Uterus (tissue), 4 donors: Measurements from ENCODE around the gene NR2F1-AS1. TPM values are rescaled to one million over a fixed set of nuclear protein-coding genes. Genes with fewer than 3 reads are reported as not detected.
"Not testable (repeated sequence)": the region's sequence is repeated elsewhere in the genome, so short reads cannot be mapped to it uniquely, and the experiment has no call there.

Experiments used
- DNase-seq, 2 donors: peaks; one replicate each; pipeline ENCODE4 v3.0.0-alpha.2; 2019 to 2020
- H3K27ac ChIP-seq, 2 donors: fragments of 200-600 bp; sonication (generic); 1 replicate in 1 of 2; 2 replicates in 1 of 2; pipeline ENCODE4 v1.5.1; 2016 to 2018
- H3K27me3 ChIP-seq, 2 donors: fragments of 200-600 bp; sonication (generic); one replicate each; pipeline ENCODE4 v1.5.1; 2018 to 2019; ENCODE audit warnings: control low read depth in 1 of 2
- H3K36me3 ChIP-seq, 2 donors: fragments of 200-600 bp; sonication (generic); one replicate each; pipeline ENCODE4 v1.5.1; 2019; ENCODE audit warnings: control low read depth in 1 of 2
- H3K4me1 ChIP-seq, 2 donors: fragments of 200-600 bp; sonication (generic); one replicate each; pipeline ENCODE4 v1.5.1; 2018 to 2019; ENCODE audit warnings: control low read depth in 1 of 2
- H3K4me3 ChIP-seq, 2 donors: fragments of 200-600 bp; sonication (generic); 1 replicate in 1 of 2; 2 replicates in 1 of 2; pipeline ENCODE4 v1.5.1; 2018 to 2019; ENCODE audit warnings: mild to moderate bottlenecking in 1 of 2
- H3K9me3 ChIP-seq, 2 donors: fragments of 200-600 bp; sonication (generic); one replicate each; pipeline ENCODE4 v1.5.1; 2019; ENCODE audit warnings: control low read depth in 1 of 2
- POLR2A ChIP-seq, 2 donors: fragments of 450-650 bp; IDR thresholded peaks; one replicate each; pipeline ENCODE4 v1.6.1; 2016; ENCODE audit warnings: antibody characterized with exemption in 2 of 2, mild to moderate bottlenecking in 1 of 2, moderate library complexity in 1 of 2
- intact Hi-C: fragments of 100-400 bp; cut with DNase I; formaldehyde crosslinking; loops from one replicate; pipeline ENCODE4 v1.15.1; 2023; ENCODE audit warnings: low total_unique reads
- total RNA-seq, 4 donors: library from RNA; depleted of rRNA in 3 of 4; stranded (reverse); fragments of >200 nt in 3 of 4; gene quantifications; one replicate each; pipeline versions ENCODE4 v1.1.0 to v1.2.4, GENCODE V29; 2014 to 2023
- TF ChIP-seq, protein P1 (sequence below), 4 experiments: fragments of 200-600 bp in 2 of 4; fragments of 450-650 bp in 2 of 4; sonication (generic) in 2 of 4; IDR thresholded peaks; one replicate each; pipeline ENCODE4 v1.5.1; 2016 to 2019; ENCODE audit warnings: antibody characterized with exemption in 4 of 4, mild to moderate bottlenecking in 2 of 4, moderate library complexity in 1 of 4
- donor health status: DM: yes; HTN: yes; CAD: no.

NR2F1-AS1 gene
- total RNA-seq, 4 donors from 2014 or later = 4.4 to 46.1 (median 19.9) TPM

DNA sequence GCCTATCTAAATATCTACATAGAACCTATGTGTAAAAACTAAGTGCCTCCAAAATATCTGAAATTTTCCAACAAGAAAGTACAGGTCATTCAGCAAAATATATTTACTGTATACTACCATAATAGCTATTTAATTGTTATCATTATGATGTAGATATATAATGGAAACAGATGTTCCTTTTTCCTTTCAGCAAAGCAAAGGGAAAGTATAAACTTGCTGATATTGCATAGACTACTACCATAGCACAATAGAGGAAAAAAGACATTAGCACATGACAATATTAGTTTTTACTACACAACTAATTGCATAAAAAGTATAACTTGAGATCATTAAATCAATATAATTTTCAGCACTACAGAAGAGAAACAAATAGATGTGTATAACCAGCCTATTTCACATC, 14.9 kb downstream of the NR2F1-AS1 start:
- H3K27me3 ChIP-seq = no peaks in the 10 kb centered on the region
- no peak for TF ChIP-seq POLR2A (IDR thresholded peaks at IDR 0.05)
- TF ChIP-seq, protein P1, sequence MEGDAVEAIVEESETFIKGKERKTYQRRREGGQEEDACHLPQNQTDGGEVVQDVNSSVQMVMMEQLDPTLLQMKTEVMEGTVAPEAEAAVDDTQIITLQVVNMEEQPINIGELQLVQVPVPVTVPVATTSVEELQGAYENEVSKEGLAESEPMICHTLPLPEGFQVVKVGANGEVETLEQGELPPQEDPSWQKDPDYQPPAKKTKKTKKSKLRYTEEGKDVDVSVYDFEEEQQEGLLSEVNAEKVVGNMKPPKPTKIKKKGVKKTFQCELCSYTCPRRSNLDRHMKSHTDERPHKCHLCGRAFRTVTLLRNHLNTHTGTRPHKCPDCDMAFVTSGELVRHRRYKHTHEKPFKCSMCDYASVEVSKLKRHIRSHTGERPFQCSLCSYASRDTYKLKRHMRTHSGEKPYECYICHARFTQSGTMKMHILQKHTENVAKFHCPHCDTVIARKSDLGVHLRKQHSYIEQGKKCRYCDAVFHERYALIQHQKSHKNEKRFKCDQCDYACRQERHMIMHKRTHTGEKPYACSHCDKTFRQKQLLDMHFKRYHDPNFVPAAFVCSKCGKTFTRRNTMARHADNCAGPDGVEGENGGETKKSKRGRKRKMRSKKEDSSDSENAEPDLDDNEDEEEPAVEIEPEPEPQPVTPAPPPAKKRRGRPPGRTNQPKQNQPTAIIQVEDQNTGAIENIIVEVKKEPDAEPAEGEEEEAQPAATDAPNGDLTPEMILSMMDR (IDR thresholded peaks at IDR 0.05) = no peak
- H3K4me3 ChIP-seq = no peak overlapping the region
- H3K36me3 ChIP-seq = no peaks in the 10 kb centered on the region
- peaks cover 0 to 4% of the 10 kb centered on the region in 2 donors for H3K4me1 ChIP-seq
- intact Hi-C loops = no loop called here
- no peak for DNase-seq
- no peak overlapping the region for H3K27ac ChIP-seq
- no peaks in the 10 kb centered on the region for H3K9me3 ChIP-seq

DNA sequence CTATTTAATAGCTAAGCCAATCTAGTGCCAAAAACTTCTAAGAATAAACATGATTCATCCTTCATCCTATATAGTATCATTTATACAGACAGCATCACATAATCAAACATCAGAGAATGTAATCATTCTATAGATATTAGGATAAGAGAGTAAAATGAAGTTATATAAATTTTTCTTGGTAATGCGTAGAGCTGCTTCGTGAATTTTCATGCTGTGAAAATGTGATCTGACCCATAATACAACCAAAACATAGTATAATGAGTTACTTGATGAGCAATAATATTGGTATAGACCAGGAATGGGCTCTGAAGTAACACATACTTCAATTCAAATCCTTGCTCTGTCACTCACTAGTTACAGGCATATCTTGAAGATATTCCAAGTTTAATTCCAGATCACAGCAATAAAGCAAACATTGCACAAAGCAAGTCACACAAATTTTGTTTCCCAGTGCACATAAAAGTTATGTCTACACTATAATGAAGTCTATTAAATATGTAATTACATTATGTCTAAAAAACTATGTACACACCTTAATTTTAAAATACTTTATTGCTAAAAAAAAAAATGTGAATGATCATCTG, 23.9 kb downstream of the NR2F1-AS1 start:
- intact Hi-C loops = no loop called here

DNA sequence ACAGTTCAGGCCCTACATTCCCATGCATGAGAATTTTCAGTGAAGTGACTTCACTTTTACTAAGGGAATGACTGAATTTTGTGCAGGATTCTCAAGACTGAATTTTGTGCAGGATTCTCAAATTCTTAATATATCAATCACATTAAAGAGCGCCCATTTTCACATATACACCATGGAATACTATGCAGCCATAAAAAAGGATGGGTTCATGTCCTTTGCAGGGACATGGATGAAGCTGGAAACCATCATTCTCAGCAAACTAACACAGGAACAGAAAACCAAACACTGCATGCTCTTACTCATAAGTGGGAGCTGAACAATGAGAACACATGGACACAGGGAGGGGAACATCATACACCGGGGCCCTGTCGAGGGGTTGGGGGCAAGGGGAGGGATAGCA, 31.4 kb downstream of the NR2F1-AS1 start:
- H3K4me1 ChIP-seq, H3K27ac ChIP-seq, DNase-seq, H3K36me3 ChIP-seq, H3K27me3 ChIP-seq, H3K4me3 ChIP-seq, H3K9me3 ChIP-seq, intact Hi-C loops: not testable (repeated sequence)

More for the DNA sequence above, 23.9 kb downstream of the NR2F1-AS1 start:
- H3K36me3 ChIP-seq = no peaks in the 10 kb centered on the region
- TF ChIP-seq, protein P1 (IDR thresholded peaks at IDR 0.05) = no peak
- no peak for TF ChIP-seq POLR2A (IDR thresholded peaks at IDR 0.05)
- no peak overlapping the region for H3K4me3 ChIP-seq
- H3K27me3 ChIP-seq = no peaks in the 10 kb centered on the region
- peaks cover 0 to 10% of the 10 kb centered on the region in 2 donors for H3K4me1 ChIP-seq
- DNase-seq = no peak
- H3K27ac ChIP-seq = no peak overlapping the region
- H3K9me3 ChIP-seq = no peaks in the 10 kb centered on the region

GRCh38 chr5:93545872-93546271, 35.1 kb downstream of the NR2F1-AS1 start:
- Histone ChIP-seq H3K4me1 (peaks cover 0 to 4% of the 10 kb centered on the region in 2 donors), H3K27ac (peak overlapping the region; percentile 62), H3K9me3 (no peaks in the 10 kb centered on the region), H3K27me3 (no peaks in the 10 kb centered on the region), H3K4me3 (no peak overlapping the region), H3K36me3 (no peaks in the 10 kb centered on the region)
- TF ChIP-seq, protein P1 (IDR thresholded peaks at IDR 0.05) = no peak
- TF ChIP-seq POLR2A (IDR thresholded peaks at IDR 0.05) = no peak
- no peak for DNase-seq
- intact Hi-C loops = no loop called here

- intact Hi-C loops = loop anchor here (5.0 kb wide), 1 partner anchor 45 kb away; no protein-coding TSS in a partner anchor
- TF ChIP-seq POLR2A (IDR thresholded peaks at IDR 0.05) = no peak
- TF ChIP-seq, protein P1 (IDR thresholded peaks at IDR 0.05) = no peak
- Histone ChIP-seq H3K36me3 (no peaks in the 10 kb centered on the region), H3K4me1 (peaks cover 0 to 6% of the 10 kb centered on the region in 2 donors), H3K9me3 (no peaks in the 10 kb centered on the region), H3K4me3 (no peak overlapping the region), H3K27me3 (no peaks in the 10 kb centered on the region), H3K27ac (peak overlapping the region; percentile 48 to 57)
- peak; percentile 91 for DNase-seq
Observed at GRCh38 chr5:93532370-93532769, 48.6 kb downstream of the NR2F1-AS1 start.

DNA sequence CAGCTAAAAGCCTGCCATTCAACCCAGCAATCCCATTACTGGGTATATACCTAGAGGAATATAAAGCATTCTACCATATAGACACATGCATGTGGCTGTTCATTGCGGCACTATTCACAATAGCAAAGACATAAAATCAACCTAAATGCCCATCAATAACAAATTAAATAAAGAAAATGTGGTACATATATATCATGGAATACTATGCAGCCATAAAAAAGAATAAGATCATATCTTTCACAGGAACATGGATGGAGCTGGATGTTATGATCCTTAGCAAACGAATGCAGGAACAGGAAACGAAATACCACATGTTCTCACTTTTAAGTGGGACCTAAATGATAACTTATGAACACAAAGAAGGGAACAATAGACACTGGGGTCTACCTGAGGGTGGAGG, 59.2 kb downstream of the NR2F1-AS1 start:
- H3K27me3 ChIP-seq, H3K27ac ChIP-seq, DNase-seq, H3K4me3 ChIP-seq, H3K9me3 ChIP-seq, intact Hi-C loops, H3K36me3 ChIP-seq, H3K4me1 ChIP-seq: not testable (repeated sequence)
